Amygdala (tissue), 56 donors: ENCODE data around the gene USP21.

Experiments
- DNase-seq, 56 donors: peaks; one replicate each; lab custom pipeline; 2025; lab: John Stamatoyannopoulos, UW

Gene USP21

GRCh38 chr1:161190962-161191521 lies 31.7 kb downstream of the USP21 start:
- DNase-seq = peak in 20 of 56 donors; percentile 8 to 67 (median 36)

DNA sequence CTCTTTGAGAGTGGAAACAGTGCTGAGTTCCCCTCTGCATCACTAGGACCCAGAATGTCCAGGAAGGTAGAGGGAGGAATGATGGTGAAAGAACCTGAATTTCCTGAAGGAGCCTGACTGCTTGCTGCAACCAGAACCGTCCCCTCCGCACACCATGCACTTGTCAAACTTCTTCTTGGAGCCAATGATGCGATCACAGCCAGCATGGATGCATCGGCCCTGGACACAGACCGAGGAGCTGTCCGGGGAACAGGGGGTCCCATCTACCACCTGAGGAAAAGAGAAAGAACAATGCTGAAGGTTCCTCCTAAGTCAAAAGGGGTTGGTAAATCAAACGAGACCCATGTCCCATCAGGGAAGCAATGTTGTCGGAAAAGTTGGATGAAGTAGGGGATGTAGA lies 32.7 kb downstream of the USP21 start:
- no peak for DNase-seq

DNA sequence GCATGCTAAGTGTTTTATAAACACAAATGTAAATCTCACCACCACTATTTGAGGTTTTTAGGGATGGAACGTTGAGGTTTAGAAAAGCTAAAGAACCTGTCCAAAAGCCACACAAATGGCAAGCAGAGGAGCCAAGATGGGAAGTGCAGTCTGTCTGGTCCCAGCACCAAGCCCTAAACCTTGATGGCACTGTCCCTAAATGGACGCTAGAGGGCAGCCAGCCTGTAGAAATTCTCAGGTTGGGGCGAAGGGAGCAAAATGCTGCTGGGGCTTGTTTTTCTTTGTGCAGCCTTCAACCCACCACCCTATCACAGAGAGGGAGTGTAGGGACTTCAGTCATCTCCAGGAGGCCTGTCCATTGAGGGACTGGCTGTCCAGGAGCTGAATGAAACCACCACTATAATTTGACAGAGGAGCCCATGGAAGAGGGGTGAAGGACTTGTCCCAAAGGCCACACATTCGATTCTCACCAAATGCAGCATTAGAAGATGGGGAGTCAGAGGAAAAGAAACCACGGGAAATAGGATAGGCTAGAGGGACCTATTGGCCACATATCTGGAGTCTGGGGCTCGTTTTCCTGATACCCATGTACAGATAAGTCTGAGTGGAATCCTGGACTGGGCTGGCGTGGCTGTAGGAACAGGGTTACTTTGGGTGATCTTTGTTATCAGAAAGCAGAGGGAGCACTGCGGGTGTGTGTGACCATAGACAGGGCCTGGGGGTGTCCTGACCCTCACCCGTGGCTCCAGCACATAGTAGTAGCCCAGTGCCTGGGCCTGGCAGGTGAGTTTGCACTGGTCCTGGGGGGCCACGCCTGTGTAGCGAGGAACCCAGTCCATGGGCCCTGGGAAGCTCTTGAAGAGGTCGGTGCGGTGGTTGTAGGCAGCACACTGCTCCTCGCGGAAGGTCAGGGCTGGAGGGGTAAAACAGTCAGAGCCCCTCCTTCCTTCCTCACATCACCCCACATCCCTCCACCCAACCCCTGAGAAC lies 33.5 kb downstream of the USP21 start:
- DNase-seq = peak in 40 of 56 donors; percentile 15 to 82 (median 44)

- DNase-seq = peak in 51 of 56 donors; percentile 13 to 90 (median 65)
Measured at GRCh38 chr1:161193561-161194235, 34.4 kb downstream of the USP21 start.

- DNase-seq = peak in 14 of 56 donors; percentile 12 to 57 (median 26)
Measured at GRCh38 chr1:161195171-161195570, 35.9 kb downstream of the USP21 start.

GRCh38 chr1:161196111-161196510 lies 36.8 kb downstream of the USP21 start:
- no peak for DNase-seq

- peak in 7 of 56 donors; percentile 15 to 27 (median 22) for DNase-seq
Measured at GRCh38 chr1:161196521-161197451, 37.5 kb downstream of the USP21 start.

- no peak for DNase-seq
Measured at GRCh38 chr1:161197560-161198193, 38.4 kb downstream of the USP21 start.

GRCh38 chr1:161198194-161198896 lies 39.0 kb downstream of the USP21 start:
- peak in 28 of 56 donors; percentile 22 to 79 (median 48) for DNase-seq

GRCh38 chr1:161198897-161199431 lies 39.7 kb downstream of the USP21 start, which contains the start of gene ADAMTS4:
Gene ADAMTS4, minus strand, starts transcription at chr1:161199054. Its CDS starts 427 bp downstream, at chr1:161198627.
- DNase-seq = peak in 54 of 56 donors; percentile 9 to 95 (median 78)

DNA sequence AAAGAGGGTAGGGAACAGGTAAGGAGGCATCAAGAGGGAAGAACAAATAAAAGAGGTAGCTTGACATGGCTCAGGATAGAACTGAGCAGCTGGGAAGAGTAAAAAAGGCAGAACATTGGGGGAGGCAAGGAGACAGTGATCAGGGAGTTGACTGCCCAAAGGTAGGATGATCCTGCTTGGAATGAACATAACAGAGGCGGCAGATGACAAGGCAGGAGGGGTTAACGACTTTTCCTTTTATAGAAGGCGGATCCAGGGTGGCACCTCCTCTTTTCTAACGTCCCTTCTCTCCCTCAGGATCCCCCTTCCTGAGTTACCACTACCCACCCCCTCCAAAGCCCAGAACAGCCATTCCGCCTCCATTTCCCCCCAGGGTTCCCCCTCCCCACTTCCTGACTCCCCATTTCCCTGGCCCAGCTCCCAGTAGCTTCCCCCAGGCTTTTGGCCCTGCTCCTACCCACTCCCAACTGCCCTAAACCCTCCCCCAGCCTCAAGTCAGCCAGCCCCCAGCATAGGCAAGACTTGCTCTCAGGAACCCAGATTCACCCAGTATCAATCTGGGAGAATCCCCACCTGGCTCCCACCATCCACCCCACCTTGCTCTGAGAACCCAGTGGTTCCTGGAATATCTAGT lies 40.3 kb downstream of the USP21 start:
- peak in 15 of 56 donors; percentile 11 to 59 (median 29) for DNase-seq

- DNase-seq = peak in 51 of 56 donors; percentile 34 to 86 (median 70)
Measured at GRCh38 chr1:161200421-161200991, 41.2 kb downstream of the USP21 start.

DNA sequence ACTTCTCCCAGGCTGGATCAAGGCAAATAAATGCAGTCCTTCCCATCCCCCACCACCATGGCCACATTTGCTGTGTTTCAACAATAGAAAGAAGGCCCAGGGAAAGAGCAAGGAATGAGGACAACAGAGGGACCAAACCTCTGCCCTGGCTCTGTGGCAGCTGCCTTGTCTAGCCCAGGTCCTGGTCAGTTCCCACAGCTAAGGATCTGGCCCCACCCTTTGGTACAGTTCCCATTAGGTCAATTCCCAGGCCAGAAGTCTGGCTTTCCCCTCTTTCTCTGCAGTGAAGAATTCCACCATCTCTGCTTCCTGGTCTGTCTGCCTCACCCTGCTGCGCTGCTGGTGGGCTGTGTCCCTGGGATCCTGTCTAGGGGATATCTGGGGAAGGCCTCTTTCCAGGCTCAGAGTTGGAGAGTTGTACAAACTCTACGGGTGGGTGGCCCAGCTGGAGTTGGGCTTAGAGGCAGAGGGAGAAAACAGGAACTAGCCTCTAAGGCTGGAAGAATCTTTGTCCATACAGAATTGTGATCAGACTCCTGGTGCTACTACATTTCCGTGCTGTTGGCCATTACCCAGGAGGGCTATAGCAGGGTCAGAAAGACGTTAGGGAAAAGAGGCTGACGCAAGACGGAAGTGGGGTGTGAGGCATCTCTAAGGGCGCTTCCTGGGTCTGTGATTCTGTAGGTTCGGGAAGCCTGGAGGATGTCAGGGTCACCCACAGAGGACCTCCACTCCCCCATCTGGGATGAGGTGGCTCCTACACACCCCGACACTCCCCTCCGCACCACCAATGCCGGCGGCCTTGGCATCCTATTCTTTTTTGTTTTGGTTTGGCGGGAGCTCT lies 41.9 kb downstream of the USP21 start:
- peak in 24 of 56 donors; percentile 24 to 69 (median 54) for DNase-seq

DNA sequence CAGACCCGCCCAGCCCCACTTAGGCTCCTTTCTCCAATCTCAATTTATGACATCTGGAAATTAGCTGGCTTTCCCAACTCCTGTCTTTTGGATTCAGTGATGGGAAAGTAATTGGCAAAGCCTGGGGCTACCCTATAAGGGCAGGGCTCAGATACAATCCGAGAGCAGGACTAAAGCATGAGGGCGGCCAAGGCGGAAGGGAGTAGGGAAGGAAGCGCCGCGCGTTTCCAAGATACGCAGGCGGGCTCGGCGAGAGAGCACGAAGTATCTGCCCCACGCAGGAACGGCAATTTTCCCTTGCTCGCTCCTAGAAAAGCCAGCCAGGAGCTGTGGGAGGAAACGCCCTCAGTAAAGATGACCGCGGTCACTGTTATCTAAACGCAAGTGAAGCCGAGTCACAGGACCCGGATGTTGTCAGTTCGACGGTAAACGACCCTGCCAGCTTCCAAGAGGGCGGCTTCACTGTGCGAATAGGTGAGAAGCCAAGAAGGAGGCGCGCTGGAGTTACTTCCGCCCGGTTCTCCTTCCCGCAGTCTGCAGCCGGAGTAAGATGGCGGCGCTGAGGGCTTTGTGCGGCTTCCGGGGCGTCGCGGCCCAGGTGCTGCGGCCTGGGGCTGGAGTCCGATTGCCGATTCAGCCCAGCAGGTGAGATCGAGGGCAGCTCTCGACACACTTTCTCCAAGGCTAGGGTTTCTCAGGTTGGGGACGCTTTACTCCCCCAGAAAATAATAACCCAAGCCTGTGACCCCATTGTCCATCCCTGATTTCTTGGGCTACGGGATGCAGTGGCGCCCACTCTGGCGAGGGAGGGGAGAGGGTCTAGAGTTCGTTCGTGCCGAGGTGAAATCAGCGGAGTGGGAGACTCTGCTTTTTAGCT lies 42.8 kb downstream of the USP21 start, which contains the start of gene NDUFS2:
Gene NDUFS2, plus strand, starts transcription at position 532 of the 877 bp plus-strand sequence. Its CDS starts 19 bp downstream, at position 551.
- DNase-seq = peak; percentile 62 to 99 (median 97)
